ENCODE measurements around the gene BRICD5. TPM values are rescaled to one million over a fixed set of nuclear protein-coding genes. Genes with fewer than 3 reads are reported as not detected.

The BRICD5 gene
- total and polyA plus RNA-seq, 2 of the 13 experiments (the other 11 are each of a cell fraction or from before 2014, with no cell fraction given), result 1.6 to 5.8 TPM

GRCh38 chr16:2237493-2238149 lies 27.0 kb upstream of the BRICD5 start:
- no peak for DNase-seq (ENCODE audit: low spot score)
- ChIA-PET POLR2A (interaction anchor here (1.9 to 3.5 kb wide), 2 partner anchors 11 to 13 kb away, joined by 11 to 16 read pairs; partner anchors contain the start of gene ECI1), CTCF (ENCODE audit: low intra/inter-chr PET ratio, low total read pairs) (no interaction called here)
- no peak; the same call in 2 of the 3 replicates for ATAC-seq
- 84% methylated on average over 31 of the region's 65 CpGs for WGBS (ENCODE audit: low lambda C conversion rate)
- in situ Hi-C loops (cut with HindIII; ENCODE audit: extremely low pct_ligation_motif_present, low pct_unique_long_range_greater_than_20kb), result no loop called here
- intact Hi-C loops (cut with micrococcal nuclease; ENCODE audit: unreplicated experiment), result no loop called here
- BruUV-seq (replicated peaks), result no TSS peak
- H3K27ac ChIP-seq (ENCODE audit: extremely low read length, insufficient read depth, low read length), result no peak overlapping the region
- H3K27me3 ChIP-seq (ENCODE audit: control insufficient read depth in 1 of 2, insufficient read depth in 2 of 2, low read length in 2 of 2), result no peaks in the 10 kb centered on the region
- H3K9me3 ChIP-seq (ENCODE audit: low read length), result no peaks in the 10 kb centered on the region
- H3K4me2 ChIP-seq (ENCODE audit: low read depth, low read length), result no peak overlapping the region
- FAIRE-seq, result no peak
- H3K4me3 ChIP-seq (replicated peaks in 1 of 3; ENCODE audit: insufficient read depth in 1 of 3, low read depth in 2 of 3, low read length in 3 of 3), result no peak overlapping the region
- no peak overlapping the region for H2AFZ ChIP-seq (ENCODE audit: low read length)
- H3K9ac ChIP-seq (ENCODE audit: insufficient read depth, low read depth, low read length), result no peak overlapping the region
- H3K79me2 ChIP-seq (ENCODE audit: insufficient read depth, low read length), result no peaks in the 10 kb centered on the region
- 0 out of 2 replicates have a peak, but pooled peaks cover 2% of the 10 kb centered on the region for H4K20me1 ChIP-seq (ENCODE audit: insufficient read depth, low read length)
- H3K36me3 ChIP-seq (replicated peaks in 1 of 2; ENCODE audit: control insufficient read depth in 1 of 2, insufficient read depth in 2 of 2, low read length in 2 of 2), result peaks cover 3 to 13% of the 10 kb centered on the region in 2 experiments; a peak in 4 of 5 replicates
- peaks cover 31% of the 10 kb centered on the region for H3K4me1 ChIP-seq (ENCODE audit: insufficient read depth, low read length)
- no peak for TF ChIP-seq MAFK (conservative IDR thresholded peaks at IDR 0.05 in 1 of 2, IDR thresholded peaks at IDR 0.05 in 1 of 2; ENCODE audit: low read length in 2 of 2)
- TF ChIP-seq PLSCR1 (CRISPR knock-in tag; IDR thresholded peaks at IDR 0.05; ENCODE audit: borderline replicate concordance), result no peak
- TF ChIP-seq POLR2G (IDR thresholded peaks at IDR 0.05; ENCODE audit: low read depth, low read length), result peak; percentile 5; the same call in 1 of the 2 replicates
- no peak for TF ChIP-seq ZMAT5 (CRISPR knock-in tag; IDR thresholded peaks at IDR 0.05; ENCODE audit: borderline replicate concordance, low read depth)
- TF ChIP-seq ZNF646 (CRISPR knock-in tag; IDR thresholded peaks at IDR 0.05), result no peak
- TF ChIP-seq NCOA1 (CRISPR knock-in tag; IDR thresholded peaks at IDR 0.05), result no peak
- peak; percentile 77 for TF ChIP-seq AGO2 (optimal IDR thresholded peaks at IDR 0.05; ENCODE audit: low read depth, low read length)
- TF ChIP-seq RFX1 (IDR thresholded peaks at IDR 0.05), result no peak
- peak; percentile 69 for TF ChIP-seq AGO1 (IDR thresholded peaks at IDR 0.05; ENCODE audit: low read depth, low read length, poor library complexity, severe bottlenecking)
- TF ChIP-seq TERF1 (CRISPR knock-in tag; IDR thresholded peaks at IDR 0.05), result no peak
- no peak for TF ChIP-seq BRF2 (CRISPR knock-in tag; IDR thresholded peaks at IDR 0.05)
- TF ChIP-seq RARA (CRISPR knock-in tag; IDR thresholded peaks at IDR 0.05), result no peak
- no peak for TF ChIP-seq FOXK1 (CRISPR knock-in tag; IDR thresholded peaks at IDR 0.05; ENCODE audit: borderline replicate concordance, low read depth)
